Peyer's patch (tissue), 4 donors: Measurements from ENCODE around the gene GSTO1.

Experiments
- POLR2A ChIP-seq, 2 donors: fragments of 450-650 bp; IDR thresholded peaks; one replicate each; pipeline ENCODE4 v1.5.1; 2017; ENCODE audit warnings: antibody characterized with exemption in 2 of 2, mild to moderate bottlenecking in 2 of 2, moderate library complexity in 2 of 2
- TF ChIP-seq, protein P1 (sequence below), 6 experiments: fragments of 450-650 bp in 4 of 6; fragments of 200-600 bp in 2 of 6; sonication (generic) in 1 of 6; IDR thresholded peaks; one replicate each; pipeline ENCODE4 v1.5.1; 2017 to 2019; ENCODE audit warnings: antibody characterized with exemption in 6 of 6, mild to moderate bottlenecking in 3 of 6, moderate library complexity in 1 of 6

- TF ChIP-seq, protein P1, sequence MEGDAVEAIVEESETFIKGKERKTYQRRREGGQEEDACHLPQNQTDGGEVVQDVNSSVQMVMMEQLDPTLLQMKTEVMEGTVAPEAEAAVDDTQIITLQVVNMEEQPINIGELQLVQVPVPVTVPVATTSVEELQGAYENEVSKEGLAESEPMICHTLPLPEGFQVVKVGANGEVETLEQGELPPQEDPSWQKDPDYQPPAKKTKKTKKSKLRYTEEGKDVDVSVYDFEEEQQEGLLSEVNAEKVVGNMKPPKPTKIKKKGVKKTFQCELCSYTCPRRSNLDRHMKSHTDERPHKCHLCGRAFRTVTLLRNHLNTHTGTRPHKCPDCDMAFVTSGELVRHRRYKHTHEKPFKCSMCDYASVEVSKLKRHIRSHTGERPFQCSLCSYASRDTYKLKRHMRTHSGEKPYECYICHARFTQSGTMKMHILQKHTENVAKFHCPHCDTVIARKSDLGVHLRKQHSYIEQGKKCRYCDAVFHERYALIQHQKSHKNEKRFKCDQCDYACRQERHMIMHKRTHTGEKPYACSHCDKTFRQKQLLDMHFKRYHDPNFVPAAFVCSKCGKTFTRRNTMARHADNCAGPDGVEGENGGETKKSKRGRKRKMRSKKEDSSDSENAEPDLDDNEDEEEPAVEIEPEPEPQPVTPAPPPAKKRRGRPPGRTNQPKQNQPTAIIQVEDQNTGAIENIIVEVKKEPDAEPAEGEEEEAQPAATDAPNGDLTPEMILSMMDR (IDR thresholded peaks at IDR 0.05), result no peak
- no peak for TF ChIP-seq POLR2A (IDR thresholded peaks at IDR 0.05)
Observed at GRCh38 chr10:104311184-104311720, 56.6 kb downstream of the GSTO1 start.
